CD4-positive, CD25-positive, alpha-beta regulatory T cell (primary cell): ENCODE measurements around the gene FAM174A. TPM values are rescaled to one million over a fixed set of nuclear protein-coding genes. Genes with fewer than 3 reads are reported as not detected.
"Not testable (repeated sequence)": the region's sequence is repeated elsewhere in the genome, so short reads cannot be mapped to it uniquely, and the experiment has no call there.

Experiments
- ATAC-seq, 2 donors: fragments of 150-1000 bp; cut with Tn5 transposase; one replicate each; pipeline ENCODE4 v1.10.0; 2021; ENCODE audit warnings: low read depth in 2 of 2, moderate number of reproducible peaks in 2 of 2, moderate library complexity in 1 of 2
- DNase-seq, 3 donors: peaks; one replicate each; pipeline versions ENCODE4 v3.0.0 to v3.0.0-alpha.2; 2012 to 2022; ENCODE audit warnings: mixed read lengths in 1 of 3
- H3K27ac ChIP-seq: one replicate; pipeline ENCODE4 v1.7.0; 2013; ENCODE audit warnings: mild to moderate bottlenecking, low read length; ENCODE audit not compliant: insufficient read depth, poor library complexity, severe bottlenecking
- H3K27me3 ChIP-seq: one replicate; pipeline ENCODE4 v1.7.0; 2013; ENCODE audit warnings: low read length; ENCODE audit not compliant: control insufficient read depth, insufficient read depth
- H3K36me3 ChIP-seq: one replicate; pipeline ENCODE4 v1.7.0; 2013; ENCODE audit warnings: mild to moderate bottlenecking, low read length, moderate library complexity; ENCODE audit not compliant: control insufficient read depth, insufficient read depth
- H3K4me1 ChIP-seq: 2 replicates; pipeline ENCODE4 v1.7.0; 2013; ENCODE audit warnings: mild to moderate bottlenecking, low read length; ENCODE audit not compliant: insufficient read depth, control insufficient read depth, poor library complexity, severe bottlenecking
- H3K4me3 ChIP-seq: one replicate; pipeline ENCODE4 v1.7.0; 2013; ENCODE audit warnings: low read depth, mild to moderate bottlenecking, low read length, moderate library complexity
- H3K9me3 ChIP-seq, 2 experiments: 1 replicate in 1 of 2; 2 replicates in 1 of 2; pipeline ENCODE4 v1.7.0; 2013; ENCODE audit warnings: low read length in 2 of 2, mild to moderate bottlenecking in 1 of 2, moderate library complexity in 1 of 2; ENCODE audit not compliant: control insufficient read depth in 2 of 2
- H3K27ac Mint-ChIP-seq, 3 donors: one replicate each; pipeline ENCODE4 v1.8.0; 2020 to 2022; ENCODE audit warnings: mild to moderate bottlenecking in 3 of 3, mixed read lengths in 3 of 3, moderate library complexity in 2 of 3
- H3K27me3 Mint-ChIP-seq: one replicate; pipeline ENCODE4 v1.8.0; 2022; ENCODE audit warnings: mild to moderate bottlenecking, mixed read lengths
- H3K36me3 Mint-ChIP-seq: one replicate; pipeline ENCODE4 v1.8.0; 2020; ENCODE audit warnings: mixed read lengths
- H3K4me1 Mint-ChIP-seq, 4 donors: one replicate each; pipeline ENCODE4 v1.8.0; 2020 to 2022; ENCODE audit warnings: mixed read lengths in 4 of 4, mild to moderate bottlenecking in 1 of 4
- H3K4me3 Mint-ChIP-seq, 4 donors: one replicate each; pipeline ENCODE4 v1.8.0; 2020 to 2022; ENCODE audit warnings: mild to moderate bottlenecking in 4 of 4, mixed read lengths in 4 of 4, moderate library complexity in 3 of 4
- H3K9me3 Mint-ChIP-seq, 7 donors: one replicate each; pipeline ENCODE4 v1.8.0; 2020 to 2022; ENCODE audit warnings: mixed read lengths in 7 of 7, mild to moderate bottlenecking in 3 of 7, moderate library complexity in 2 of 7
- polyA plus RNA-seq, 4 donors: library from polyadenylated mRNA; unstranded; fragments of 300-500 nt; fragmentation: Illumina TruSeq; gene quantifications; one replicate each; pipeline ENCODE4 v1.2.3, GENCODE V29; 2021
- total RNA-seq: library from RNA; stranded (reverse); gene quantifications from one replicate; pipeline ENCODE4 v1.2.3, GENCODE V29; 2022

Gene FAM174A
- total and polyA plus RNA-seq, 5 donors from 2014 or later = 6.3 to 11.2 (median 8.3) TPM

GRCh38 chr5:100600298-100600994, 65.3 kb downstream of the FAM174A start:
- Mint-ChIP-seq H3K27ac (no peak overlapping the region), H3K4me3 (no peak overlapping the region), H3K9me3 (no peaks in the 10 kb centered on the region), H3K4me1 (peaks cover 0 to 3% (median 0%) of the 10 kb centered on the region in 4 donors), H3K36me3 (no peaks in the 10 kb centered on the region), H3K27me3 (no peaks in the 10 kb centered on the region)
- ATAC-seq (no peak), DNase-seq (no peak)
- Histone ChIP-seq H3K27me3 (no peaks in the 10 kb centered on the region), H3K9me3 (no peaks in the 10 kb centered on the region), H3K36me3 (no peaks in the 10 kb centered on the region), H3K27ac (no peak overlapping the region), H3K4me1 (no peaks in the 10 kb centered on the region), H3K4me3 (no peak overlapping the region)

GRCh38 chr5:100603141-100603540, 68.0 kb downstream of the FAM174A start:
- H3K27ac ChIP-seq = no peak overlapping the region
- H3K4me1 Mint-ChIP-seq = peaks cover 0 to 3% (median 0%) of the 10 kb centered on the region in 4 donors
- no peaks in the 10 kb centered on the region for H3K9me3 ChIP-seq
- H3K36me3 ChIP-seq = no peaks in the 10 kb centered on the region
- ATAC-seq (no peak), DNase-seq (no peak)
- H3K9me3 Mint-ChIP-seq = no peaks in the 10 kb centered on the region
- H3K4me3 ChIP-seq = no peak overlapping the region
- H3K27me3 Mint-ChIP-seq = no peaks in the 10 kb centered on the region
- H3K27me3 ChIP-seq = no peaks in the 10 kb centered on the region
- no peaks in the 10 kb centered on the region for H3K36me3 Mint-ChIP-seq
- H3K4me1 ChIP-seq = no peaks in the 10 kb centered on the region
- H3K4me3 Mint-ChIP-seq = no peak overlapping the region
- H3K27ac Mint-ChIP-seq = no peak overlapping the region

GRCh38 chr5:100604021-100604420, 68.8 kb downstream of the FAM174A start:
- H3K4me1 ChIP-seq, H3K27ac ChIP-seq, H3K4me1 Mint-ChIP-seq, ATAC-seq, DNase-seq, H3K9me3 ChIP-seq, H3K9me3 Mint-ChIP-seq, H3K4me3 ChIP-seq, H3K27me3 Mint-ChIP-seq, H3K4me3 Mint-ChIP-seq, H3K27ac Mint-ChIP-seq, H3K36me3 ChIP-seq, H3K36me3 Mint-ChIP-seq, H3K27me3 ChIP-seq: not testable (repeated sequence)

GRCh38 chr5:100609594-100609993, 74.4 kb downstream of the FAM174A start:
- Histone ChIP-seq H3K27ac (no peak overlapping the region), H3K27me3 (peaks cover 3% of the 10 kb centered on the region), H3K36me3 (no peaks in the 10 kb centered on the region), H3K9me3 (no peaks in the 10 kb centered on the region), H3K4me1 (peaks cover 4% of the 10 kb centered on the region), H3K4me3 (peak overlapping the region; percentile 33)
- Mint-ChIP-seq H3K4me3 (peak overlapping the region in 2 of 4 donors; percentile 7 to 13), H3K36me3 (no peaks in the 10 kb centered on the region), H3K4me1 (peaks cover 5 to 19% (median 11%) of the 10 kb centered on the region in 4 donors), H3K9me3 (peaks cover 0 to 8% (median 0%) of the 10 kb centered on the region in 7 donors), H3K27ac (peak overlapping the region in 2 of 3 donors; percentile 5 to 64), H3K27me3 (peaks cover 4% of the 10 kb centered on the region)
- ATAC-seq = no peak
- DNase-seq = peak in 2 of 3 donors; percentile 9 to 25

GRCh38 chr5:100614308-100614707, 79.1 kb downstream of the FAM174A start:
- DNase-seq = no peak
- ATAC-seq = no peak
- H3K4me1 ChIP-seq = peaks cover under 1% of the 10 kb centered on the region
- H3K27me3 ChIP-seq = peaks cover 3% of the 10 kb centered on the region
- no peak overlapping the region for H3K4me3 ChIP-seq
- H3K36me3 ChIP-seq = no peaks in the 10 kb centered on the region
- H3K27ac ChIP-seq = no peak overlapping the region
- Mint-ChIP-seq H3K36me3 (no peaks in the 10 kb centered on the region), H3K4me1 (peaks cover 5 to 13% (median 8%) of the 10 kb centered on the region in 4 donors), H3K27ac (no peak overlapping the region), H3K4me3 (no peak overlapping the region), H3K9me3 (peaks cover 0 to 7% (median 0%) of the 10 kb centered on the region in 7 donors), H3K27me3 (peaks cover 4% of the 10 kb centered on the region)
- no peaks in the 10 kb centered on the region for H3K9me3 ChIP-seq

GRCh38 chr5:100615362-100615761, 80.2 kb downstream of the FAM174A start:
- H3K27me3 Mint-ChIP-seq = peaks cover 4% of the 10 kb centered on the region
- no peak for ATAC-seq
- Histone ChIP-seq H3K4me1 (no peaks in the 10 kb centered on the region), H3K27ac (no peak overlapping the region), H3K4me3 (no peak overlapping the region), H3K27me3 (peaks cover 3% of the 10 kb centered on the region), H3K9me3 (no peaks in the 10 kb centered on the region), H3K36me3 (no peaks in the 10 kb centered on the region)
- DNase-seq = no peak
- H3K4me3 Mint-ChIP-seq = no peak overlapping the region
- no peak overlapping the region for H3K27ac Mint-ChIP-seq
- H3K36me3 Mint-ChIP-seq = no peaks in the 10 kb centered on the region
- H3K4me1 Mint-ChIP-seq = peaks cover 0 to 4% (median 0%) of the 10 kb centered on the region in 4 donors
- peaks cover 0 to 6% (median 0%) of the 10 kb centered on the region in 7 donors for H3K9me3 Mint-ChIP-seq

- Histone ChIP-seq H3K36me3 (no peaks in the 10 kb centered on the region), H3K27ac (no peak overlapping the region), H3K9me3 (no peaks in the 10 kb centered on the region), H3K4me1 (no peaks in the 10 kb centered on the region), H3K4me3 (no peak overlapping the region), H3K27me3 (peaks cover 3% of the 10 kb centered on the region)
- Mint-ChIP-seq H3K27me3 (peaks cover 4% of the 10 kb centered on the region), H3K27ac (no peak overlapping the region), H3K36me3 (no peaks in the 10 kb centered on the region), H3K9me3 (peaks cover 0 to 4% (median 0%) of the 10 kb centered on the region in 7 donors), H3K4me3 (no peak overlapping the region), H3K4me1 (peaks cover 0 to 4% (median 0%) of the 10 kb centered on the region in 4 donors)
- no peak for DNase-seq
- ATAC-seq = no peak
Observed at GRCh38 chr5:100616291-100616690, 81.1 kb downstream of the FAM174A start.

- H3K4me1 ChIP-seq = no peaks in the 10 kb centered on the region
- no peak overlapping the region for H3K27ac ChIP-seq
- peaks cover 3% of the 10 kb centered on the region for H3K27me3 ChIP-seq
- Mint-ChIP-seq H3K27ac (no peak overlapping the region), H3K36me3 (no peaks in the 10 kb centered on the region), H3K4me1 (peaks cover 0 to 4% (median 0%) of the 10 kb centered on the region in 4 donors), H3K9me3 (peaks cover 0 to 2% (median 0%) of the 10 kb centered on the region in 7 donors), H3K27me3 (peaks cover 4% of the 10 kb centered on the region), H3K4me3 (no peak overlapping the region)
- no peaks in the 10 kb centered on the region for H3K36me3 ChIP-seq
- no peak for DNase-seq
- H3K4me3 ChIP-seq = no peak overlapping the region
- ATAC-seq = no peak
- H3K9me3 ChIP-seq = no peaks in the 10 kb centered on the region
Observed at GRCh38 chr5:100616981-100617380, 81.8 kb downstream of the FAM174A start.
